Islet of Langerhans (tissue), 1 donor: Measurements from ENCODE around the gene CCDC33.

Experiments
- FAIRE-seq: peaks from one replicate; lab custom pipeline; 2011; peaks lifted over from hg19 to GRCh38; lab: Jason Lieb, UNC

Gene CCDC33

GRCh38 chr15:74314795-74315438 is 78.8 kb downstream of the CCDC33 start:
- FAIRE-seq, result no peak

GRCh38 chr15:74315626-74316025 is 79.5 kb downstream of the CCDC33 start:
- FAIRE-seq, result no peak

GRCh38 chr15:74316141-74316540 is 80.0 kb downstream of the CCDC33 start:
- FAIRE-seq, result no peak

- FAIRE-seq, result no peak
Measured at GRCh38 chr15:74317820-74318375, 81.8 kb downstream of the CCDC33 start.

GRCh38 chr15:74318376-74319137 is 82.4 kb downstream of the CCDC33 start:
- no peak for FAIRE-seq

- FAIRE-seq, result no peak
Measured at GRCh38 chr15:74319138-74319460, 83.0 kb downstream of the CCDC33 start.

- FAIRE-seq, result no peak
Measured at GRCh38 chr15:74319596-74320351, 83.6 kb downstream of the CCDC33 start.

- FAIRE-seq, result no peak
Measured at GRCh38 chr15:74320352-74321247, 84.5 kb downstream of the CCDC33 start.

- FAIRE-seq, result no peak
Measured at GRCh38 chr15:74322558-74323180, 86.5 kb downstream of the CCDC33 start.

- no peak for FAIRE-seq
Measured at GRCh38 chr15:74324714-74325113, 88.6 kb downstream of the CCDC33 start.

- FAIRE-seq, result no peak
Measured at GRCh38 chr15:74326746-74327145, 90.6 kb downstream of the CCDC33 start.

GRCh38 chr15:74327756-74328155 is 91.6 kb downstream of the CCDC33 start:
- FAIRE-seq, result no peak

GRCh38 chr15:74328331-74329056 is 92.4 kb downstream of the CCDC33 start:
- FAIRE-seq, result no peak

GRCh38 chr15:74330861-74331408 is 94.8 kb downstream of the CCDC33 start:
- no peak for FAIRE-seq

GRCh38 chr15:74332011-74332410 is 95.9 kb downstream of the CCDC33 start:
- no peak for FAIRE-seq

- no peak for FAIRE-seq
Measured at GRCh38 chr15:74332611-74333010, 96.5 kb downstream of the CCDC33 start.

- FAIRE-seq, result no peak
Measured at GRCh38 chr15:74333093-74333492, 97.0 kb downstream of the CCDC33 start.

GRCh38 chr15:74333662-74334061 is 97.5 kb downstream of the CCDC33 start:
- no peak for FAIRE-seq

- no peak for FAIRE-seq
Measured at GRCh38 chr15:74334127-74334526, 98.0 kb downstream of the CCDC33 start.

- no peak for FAIRE-seq
Measured at GRCh38 chr15:74335396-74335795, 99.3 kb downstream of the CCDC33 start.
